Measurements from ENCODE around the gene PLEKHG2. TPM values are rescaled to one million over a fixed set of nuclear protein-coding genes. Genes with fewer than 3 reads are reported as not detected.

PLEKHG2 gene
- total and polyA plus RNA-seq, 10 donors: 8.9 to 107 (median 35.2) TPM

GRCh38 chr19:39463403-39463802 is 50.9 kb downstream of the PLEKHG2 start:
- H3K4me3 ChIP-seq: no peak overlapping the region
- H3K27ac ChIP-seq: no peak overlapping the region
- no peaks in the 10 kb centered on the region for H3K27me3 ChIP-seq (replicated peaks in 1 of 7)
- TF ChIP-seq POLR2AphosphoS5 (IDR thresholded peaks at IDR 0.05) (no peak), POLR2A (IDR thresholded peaks at IDR 0.05) (no peak)
- TF ChIP-seq, protein P1, sequence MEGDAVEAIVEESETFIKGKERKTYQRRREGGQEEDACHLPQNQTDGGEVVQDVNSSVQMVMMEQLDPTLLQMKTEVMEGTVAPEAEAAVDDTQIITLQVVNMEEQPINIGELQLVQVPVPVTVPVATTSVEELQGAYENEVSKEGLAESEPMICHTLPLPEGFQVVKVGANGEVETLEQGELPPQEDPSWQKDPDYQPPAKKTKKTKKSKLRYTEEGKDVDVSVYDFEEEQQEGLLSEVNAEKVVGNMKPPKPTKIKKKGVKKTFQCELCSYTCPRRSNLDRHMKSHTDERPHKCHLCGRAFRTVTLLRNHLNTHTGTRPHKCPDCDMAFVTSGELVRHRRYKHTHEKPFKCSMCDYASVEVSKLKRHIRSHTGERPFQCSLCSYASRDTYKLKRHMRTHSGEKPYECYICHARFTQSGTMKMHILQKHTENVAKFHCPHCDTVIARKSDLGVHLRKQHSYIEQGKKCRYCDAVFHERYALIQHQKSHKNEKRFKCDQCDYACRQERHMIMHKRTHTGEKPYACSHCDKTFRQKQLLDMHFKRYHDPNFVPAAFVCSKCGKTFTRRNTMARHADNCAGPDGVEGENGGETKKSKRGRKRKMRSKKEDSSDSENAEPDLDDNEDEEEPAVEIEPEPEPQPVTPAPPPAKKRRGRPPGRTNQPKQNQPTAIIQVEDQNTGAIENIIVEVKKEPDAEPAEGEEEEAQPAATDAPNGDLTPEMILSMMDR (IDR thresholded peaks at IDR 0.05 in 8 of 11, conservative IDR thresholded peaks at IDR 0.05 in 3 of 11): no peak
- H3K9me3 ChIP-seq: no peaks in the 10 kb centered on the region
- 71 to 95% (median 87%) methylated on average over 3 of the region's 3 CpGs for WGBS, 5 donors
- peaks cover 7 to 100% (median 82%) of the 10 kb centered on the region in 6 donors for H3K36me3 ChIP-seq
- intact Hi-C loops (cut with DNase I; ENCODE audit: low total_unique reads): no loop called here
- no peak for DNase-seq
- no peaks in the 10 kb centered on the region for H3K4me1 ChIP-seq

- Histone ChIP-seq H3K36me3 (peaks cover 11 to 100% (median 82%) of the 10 kb centered on the region in 6 donors), H3K9me3 (no peaks in the 10 kb centered on the region), H3K27me3 (replicated peaks in 1 of 7) (no peaks in the 10 kb centered on the region), H3K27ac (no peak overlapping the region), H3K4me1 (no peaks in the 10 kb centered on the region), H3K4me3 (no peak overlapping the region)
- TF ChIP-seq, protein P1 (IDR thresholded peaks at IDR 0.05 in 8 of 11, conservative IDR thresholded peaks at IDR 0.05 in 3 of 11): no peak
- TF ChIP-seq POLR2A (IDR thresholded peaks at IDR 0.05) (no peak), POLR2AphosphoS5 (IDR thresholded peaks at IDR 0.05) (peak in 1 of 3 donors; percentile 53)
- intact Hi-C loops (cut with DNase I; ENCODE audit: low total_unique reads): no loop called here
- no peak for DNase-seq
- WGBS, 5 donors: 94 to 97% (median 95%) methylated on average over 17 to 18 of the region's 18 CpGs
Measured at GRCh38 chr19:39465956-39466747, 53.7 kb downstream of the PLEKHG2 start.

DNA sequence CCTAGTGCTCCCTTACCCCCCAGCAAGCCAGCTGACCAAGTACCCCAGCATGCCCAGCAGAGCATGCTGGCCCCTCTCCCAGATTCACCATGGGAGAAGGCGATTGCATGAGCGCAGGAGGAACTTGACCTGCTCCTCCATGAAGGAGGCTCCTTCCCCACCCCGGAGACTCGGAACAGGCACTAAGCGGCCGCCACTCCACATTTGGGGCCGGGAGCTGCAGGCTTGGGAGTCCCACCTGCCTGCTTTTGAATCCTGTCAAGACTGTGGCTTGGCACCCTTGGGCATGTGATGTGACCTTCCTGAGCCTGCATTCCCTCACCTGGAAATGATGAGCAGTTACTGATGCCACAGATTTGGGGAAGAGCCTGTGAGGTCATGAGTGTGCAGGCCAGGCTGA is 55.5 kb downstream of the PLEKHG2 start:
- 93 to 100% (median 95%) methylated on average over 3 to 7 of the region's 7 CpGs for WGBS, 5 donors
- Histone ChIP-seq H3K27ac (no peak overlapping the region), H3K4me1 (no peaks in the 10 kb centered on the region), H3K36me3 (peaks cover 15 to 100% (median 91%) of the 10 kb centered on the region in 6 donors), H3K9me3 (no peaks in the 10 kb centered on the region), H3K4me3 (no peak overlapping the region), H3K27me3 (replicated peaks in 1 of 7) (no peaks in the 10 kb centered on the region)
- peak in 1 of 3 donors; percentile 42 for TF ChIP-seq POLR2AphosphoS5 (IDR thresholded peaks at IDR 0.05)
- TF ChIP-seq, protein P1 (IDR thresholded peaks at IDR 0.05 in 8 of 11, conservative IDR thresholded peaks at IDR 0.05 in 3 of 11): no peak
- no peak for DNase-seq
- intact Hi-C loops (cut with DNase I; ENCODE audit: low total_unique reads): no loop called here

GRCh38 chr19:39469036-39469435 is 56.6 kb downstream of the PLEKHG2 start:
- Histone ChIP-seq H3K27me3 (replicated peaks in 1 of 7) (no peaks in the 10 kb centered on the region), H3K4me1 (no peaks in the 10 kb centered on the region), H3K9me3 (no peaks in the 10 kb centered on the region), H3K27ac (no peak overlapping the region), H3K4me3 (no peak overlapping the region), H3K36me3 (peaks cover 15 to 100% (median 100%) of the 10 kb centered on the region in 6 donors)
- intact Hi-C loops (cut with DNase I; ENCODE audit: low total_unique reads): no loop called here
- WGBS, 5 donors: 88 to 94% (median 93%) methylated on average over 11 of the region's 11 CpGs; no CpG with 5 or more reads in 1 of the 5 donors
- DNase-seq: no peak
- TF ChIP-seq, protein P1 (IDR thresholded peaks at IDR 0.05 in 8 of 11, conservative IDR thresholded peaks at IDR 0.05 in 3 of 11): no peak
- TF ChIP-seq POLR2AphosphoS5 (IDR thresholded peaks at IDR 0.05): peak; percentile 10 to 45 (median 28)

Measured in spleen (tissue), 11 donors.